Measurements from ENCODE around the gene TMEM87B. TPM values are rescaled to one million over a fixed set of nuclear protein-coding genes. Genes with fewer than 3 reads are reported as not detected.

TMEM87B gene
- total RNA-seq, 1 experiment from 2014 or later = 24.4 TPM

DNA sequence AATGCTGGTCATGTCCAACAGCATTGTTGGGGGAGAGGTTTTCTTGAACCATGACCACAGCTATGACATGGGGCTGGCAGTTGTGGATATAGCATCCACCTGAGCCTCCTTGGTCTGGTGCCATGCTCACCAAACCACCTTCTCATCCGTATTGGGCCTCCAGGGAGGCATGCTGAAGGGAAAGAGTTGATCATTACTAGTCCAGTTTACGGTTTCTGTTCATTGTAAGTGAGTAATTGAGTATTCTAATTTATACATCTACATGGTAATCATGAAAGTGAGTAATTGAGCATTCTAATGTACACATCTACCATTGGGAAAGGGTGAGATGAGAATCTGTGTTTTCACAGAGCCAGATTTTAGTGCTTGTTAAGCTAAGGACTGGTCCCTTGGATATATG lies 6.8 kb downstream of the TMEM87B start:
- intact Hi-C loops (cut with micrococcal nuclease; ENCODE audit: unreplicated experiment) = no loop called here
- H3F3A ChIP-seq (ENCODE audit: insufficient read depth, low read depth) = peaks cover 45% of the 10 kb centered on the region
- no peak overlapping the region for H3K4me2 ChIP-seq
- no peak for DNase-seq
- peaks cover 52% of the 10 kb centered on the region for H3K4me1 ChIP-seq (replicated peaks; ENCODE audit: insufficient read depth)
- CTCF ChIA-PET = no interaction called here
- BruUV-seq (replicated peaks) = no TSS peak
- H2AFZ ChIP-seq = no peak overlapping the region
- POLR2A ChIA-PET (ENCODE audit: unreplicated experiment) = interaction anchor here (0.5 kb wide), 1 partner anchor 221 kb away, joined by 3 read pairs; no protein-coding TSS in a partner anchor
- H3K79me2 ChIP-seq (ENCODE audit: low read depth) = peaks cover 61% of the 10 kb centered on the region
- H3K27ac ChIP-seq = no peak overlapping the region
- H3K9me3 ChIP-seq (ENCODE audit: insufficient read depth, low read depth) = no peaks in the 10 kb centered on the region
- peaks cover 48% of the 10 kb centered on the region for H3K36me3 ChIP-seq (ENCODE audit: low read depth)
- no peaks in the 10 kb centered on the region for H3K27me3 ChIP-seq (ENCODE audit: insufficient read depth, low read depth)
- H3K4me3 ChIP-seq = no peak overlapping the region
- TF ChIP-seq, protein P1, sequence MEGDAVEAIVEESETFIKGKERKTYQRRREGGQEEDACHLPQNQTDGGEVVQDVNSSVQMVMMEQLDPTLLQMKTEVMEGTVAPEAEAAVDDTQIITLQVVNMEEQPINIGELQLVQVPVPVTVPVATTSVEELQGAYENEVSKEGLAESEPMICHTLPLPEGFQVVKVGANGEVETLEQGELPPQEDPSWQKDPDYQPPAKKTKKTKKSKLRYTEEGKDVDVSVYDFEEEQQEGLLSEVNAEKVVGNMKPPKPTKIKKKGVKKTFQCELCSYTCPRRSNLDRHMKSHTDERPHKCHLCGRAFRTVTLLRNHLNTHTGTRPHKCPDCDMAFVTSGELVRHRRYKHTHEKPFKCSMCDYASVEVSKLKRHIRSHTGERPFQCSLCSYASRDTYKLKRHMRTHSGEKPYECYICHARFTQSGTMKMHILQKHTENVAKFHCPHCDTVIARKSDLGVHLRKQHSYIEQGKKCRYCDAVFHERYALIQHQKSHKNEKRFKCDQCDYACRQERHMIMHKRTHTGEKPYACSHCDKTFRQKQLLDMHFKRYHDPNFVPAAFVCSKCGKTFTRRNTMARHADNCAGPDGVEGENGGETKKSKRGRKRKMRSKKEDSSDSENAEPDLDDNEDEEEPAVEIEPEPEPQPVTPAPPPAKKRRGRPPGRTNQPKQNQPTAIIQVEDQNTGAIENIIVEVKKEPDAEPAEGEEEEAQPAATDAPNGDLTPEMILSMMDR (conservative IDR thresholded peaks at IDR 0.05) = no peak
- no peak for TF ChIP-seq EZH2 (IDR thresholded peaks at IDR 0.05; ENCODE audit: low read depth)
- H3K9me2 ChIP-seq (ENCODE audit: insufficient read depth) = no peaks in the 10 kb centered on the region
- peaks cover 4% of the 10 kb centered on the region; the same call in 1 of the 2 replicates for H4K20me1 ChIP-seq (ENCODE audit: insufficient read depth)

DNA sequence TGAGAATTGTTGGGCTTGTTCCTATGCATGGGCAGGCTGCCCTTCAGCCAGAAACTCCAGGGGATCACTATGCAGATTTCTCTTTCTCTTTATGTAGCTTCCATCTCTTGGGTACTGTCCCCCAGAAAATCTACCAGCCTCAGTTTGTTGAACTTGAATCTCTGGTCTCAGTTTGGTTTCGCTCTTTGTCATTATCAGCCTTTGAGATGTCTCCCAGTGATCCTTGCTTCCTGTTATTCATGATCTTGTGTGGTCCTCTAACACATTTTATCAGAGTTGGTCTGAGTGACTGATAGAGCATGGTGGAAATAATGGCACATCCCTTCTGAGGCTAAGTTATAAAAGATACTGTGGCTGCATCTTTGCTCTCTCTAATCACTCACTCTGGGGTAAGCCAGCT lies 7.8 kb downstream of the TMEM87B start:
- Histone ChIP-seq H3K4me2 (no peak overlapping the region), H3K4me3 (no peak overlapping the region), H3K4me1 (replicated peaks; ENCODE audit: insufficient read depth) (peaks cover 45% of the 10 kb centered on the region), H3K79me2 (ENCODE audit: low read depth) (peaks cover 60% of the 10 kb centered on the region), H3K9me3 (ENCODE audit: insufficient read depth, low read depth) (no peaks in the 10 kb centered on the region), H3F3A (ENCODE audit: insufficient read depth, low read depth) (peaks cover 37% of the 10 kb centered on the region), H3K27me3 (ENCODE audit: insufficient read depth, low read depth) (no peaks in the 10 kb centered on the region), H3K36me3 (ENCODE audit: low read depth) (peaks cover 59% of the 10 kb centered on the region), H3K27ac (no peak overlapping the region), H4K20me1 (ENCODE audit: insufficient read depth) (no peaks in the 10 kb centered on the region), H3K9me2 (ENCODE audit: insufficient read depth) (no peaks in the 10 kb centered on the region), H2AFZ (no peak overlapping the region)
- no peak for DNase-seq
- CTCF ChIA-PET = no interaction called here
- no peak for TF ChIP-seq EZH2 (IDR thresholded peaks at IDR 0.05; ENCODE audit: low read depth)
- TF ChIP-seq, protein P1 (conservative IDR thresholded peaks at IDR 0.05) = no peak
- BruUV-seq (replicated peaks) = no TSS peak
- POLR2A ChIA-PET (ENCODE audit: unreplicated experiment) = interaction anchor here (0.9 kb wide), 1 partner anchor 431 kb away, joined by 6 read pairs; no protein-coding TSS in a partner anchor
- intact Hi-C loops (cut with micrococcal nuclease; ENCODE audit: unreplicated experiment) = no loop called here

DNA sequence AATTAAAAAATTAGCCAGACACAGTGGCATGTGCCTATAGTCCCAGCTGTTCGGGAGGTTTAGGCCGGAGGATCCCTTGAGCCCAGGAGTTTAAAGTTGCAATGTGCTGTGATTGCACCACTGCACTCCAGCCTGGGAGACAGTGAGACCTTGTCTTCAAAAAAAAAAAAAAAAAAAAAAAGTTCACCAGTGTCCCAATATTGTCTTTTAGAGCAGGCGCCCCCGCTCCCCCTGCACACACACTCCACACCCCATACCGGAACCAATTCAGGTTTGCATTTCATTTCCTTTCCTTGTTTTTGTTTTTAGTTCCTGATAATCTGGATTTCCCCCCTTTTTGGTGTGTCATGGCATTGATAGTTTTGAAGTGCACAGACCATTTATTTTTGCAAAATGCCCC lies 10.4 kb downstream of the TMEM87B start:
- peak overlapping the region; percentile 8 for H3K4me2 ChIP-seq
- no peaks in the 10 kb centered on the region for H4K20me1 ChIP-seq (ENCODE audit: insufficient read depth)
- H3K9me3 ChIP-seq (ENCODE audit: insufficient read depth, low read depth) = peaks cover 5% of the 10 kb centered on the region; the same call in 1 of the 2 replicates
- peaks cover 37% of the 10 kb centered on the region for H3F3A ChIP-seq (ENCODE audit: insufficient read depth, low read depth)
- peak in 1 of 2 experiments; percentile 36 for DNase-seq
- ChIA-PET CTCF (no interaction called here), POLR2A (ENCODE audit: unreplicated experiment) (no interaction called here)
- H3K27me3 ChIP-seq (ENCODE audit: insufficient read depth, low read depth) = no peaks in the 10 kb centered on the region
- H2AFZ ChIP-seq = no peak overlapping the region
- peak overlapping the region; percentile 10 for H3K27ac ChIP-seq
- peaks cover 38% of the 10 kb centered on the region for H3K79me2 ChIP-seq (ENCODE audit: low read depth)
- peaks cover 35% of the 10 kb centered on the region for H3K4me1 ChIP-seq (replicated peaks; ENCODE audit: insufficient read depth)
- TF ChIP-seq, protein P1 (conservative IDR thresholded peaks at IDR 0.05) = no peak
- TF ChIP-seq EZH2 (IDR thresholded peaks at IDR 0.05; ENCODE audit: low read depth) = no peak
- H3K9me2 ChIP-seq (ENCODE audit: insufficient read depth) = no peaks in the 10 kb centered on the region
- peaks cover 65% of the 10 kb centered on the region for H3K36me3 ChIP-seq (ENCODE audit: low read depth)
- no peak overlapping the region for H3K4me3 ChIP-seq
- intact Hi-C loops (cut with micrococcal nuclease; ENCODE audit: unreplicated experiment) = no loop called here
- no TSS peak for BruUV-seq (replicated peaks)

Data from PC-9 (cell line).